C4-2B (cell line): ENCODE results near the gene KRT84.

Source experiments
- CTCF ChIP-seq: fragments of 450-650 bp; conservative IDR thresholded peaks from 2 replicates; pipeline ENCODE4 v1.5.1; 2017; ENCODE audit warnings: mild to moderate bottlenecking
- ZFX ChIP-seq: fragments of 450-650 bp; IDR thresholded peaks from 2 replicates; pipeline ENCODE4 v1.6.1; 2017

- TF ChIP-seq CTCF: no peak
- no peak for TF ChIP-seq ZFX
Measured at GRCh38 chr12:52363111-52363679, 22.3 kb downstream of the KRT84 start.
